Measurements from ENCODE around the gene TTC19. TPM values are rescaled to one million over a fixed set of nuclear protein-coding genes. Genes with fewer than 3 reads are reported as not detected.

The TTC19 gene
- total RNA-seq, 3 donors from 2014 or later (not counting 1 experiment from before 2014, with no cell fraction given), result 40.1 to 42.3 (median 40.2) TPM

- 88% methylated on average over 5 of the region's 5 CpGs for WGBS (ENCODE audit: insufficient coverage)
- H3K27ac Mint-ChIP-seq, result no peak overlapping the region
- no peak overlapping the region for H3K4me3 ChIP-seq (ENCODE audit: low read length)
- H3K27me3 Mint-ChIP-seq (ENCODE audit: low read depth in 2 of 2), result peaks cover 6 to 9% of the 10 kb centered on the region in 2 donors
- intact Hi-C loops (cut with micrococcal nuclease), result no loop called here
- no peak overlapping the region for H3K27ac ChIP-seq (ENCODE audit: low read length)
- H3K4me1 Mint-ChIP-seq, result peaks cover 5 to 8% of the 10 kb centered on the region in 2 donors
- ATAC-seq (no peak), DNase-seq (no peak)
- H3K4me3 Mint-ChIP-seq, result no peak overlapping the region
- peaks cover 2% of the 10 kb centered on the region for H3K36me3 ChIP-seq (ENCODE audit: control insufficient read depth, insufficient read depth, low read length)
- no peak for TF ChIP-seq CTCF (IDR thresholded peaks at IDR 0.05)
- H3K4me1 ChIP-seq (ENCODE audit: control insufficient read depth, insufficient read depth, low read length), result peaks cover 13% of the 10 kb centered on the region
- H3K9me3 Mint-ChIP-seq, result no peaks in the 10 kb centered on the region
- H3K36me3 Mint-ChIP-seq, result no peaks in the 10 kb centered on the region
- no peaks in the 10 kb centered on the region for H3K9me3 ChIP-seq (ENCODE audit: control insufficient read depth, insufficient read depth, low read length)
- H3K27me3 ChIP-seq (ENCODE audit: control insufficient read depth, insufficient read depth, low read length), result no peaks in the 10 kb centered on the region
Measured at GRCh38 chr17:15971098-15971678, 28.4 kb upstream of the TTC19 start.

GRCh38 chr17:15971882-15972281, 27.7 kb upstream of the TTC19 start:
- Histone ChIP-seq H3K4me3 (ENCODE audit: low read length) (no peak overlapping the region), H3K4me1 (ENCODE audit: control insufficient read depth, insufficient read depth, low read length) (peaks cover 6% of the 10 kb centered on the region), H3K27me3 (ENCODE audit: control insufficient read depth, insufficient read depth, low read length) (no peaks in the 10 kb centered on the region), H3K36me3 (ENCODE audit: control insufficient read depth, insufficient read depth, low read length) (peaks cover 9% of the 10 kb centered on the region), H3K27ac (ENCODE audit: low read length) (no peak overlapping the region), H3K9me3 (ENCODE audit: control insufficient read depth, insufficient read depth, low read length) (no peaks in the 10 kb centered on the region)
- no peak for ATAC-seq
- H3K36me3 Mint-ChIP-seq, result no peaks in the 10 kb centered on the region
- TF ChIP-seq CTCF (IDR thresholded peaks at IDR 0.05), result no peak
- no peaks in the 10 kb centered on the region for H3K9me3 Mint-ChIP-seq
- no peak overlapping the region for H3K27ac Mint-ChIP-seq
- H3K4me3 Mint-ChIP-seq, result no peak overlapping the region
- intact Hi-C loops (cut with micrococcal nuclease), result no loop called here
- DNase-seq, result no peak
- peaks cover 3 to 9% of the 10 kb centered on the region in 2 donors for H3K27me3 Mint-ChIP-seq (ENCODE audit: low read depth in 2 of 2)
- WGBS (ENCODE audit: insufficient coverage), result 93% methylated on average over 5 of the region's 5 CpGs
- H3K4me1 Mint-ChIP-seq, result peaks cover under 1 to 3% of the 10 kb centered on the region in 2 donors

- 92% methylated on average over 4 of the region's 4 CpGs for WGBS (ENCODE audit: insufficient coverage)
- ATAC-seq, result peak in 1 of 3 donors; percentile 63
- intact Hi-C loops (cut with micrococcal nuclease), result no loop called here
Measured at GRCh38 chr17:15972497-15972951, 27.1 kb upstream of the TTC19 start.

More at GRCh38 chr17:15972497-15972951, 27.1 kb upstream of the TTC19 start:
- no peak overlapping the region for H3K27ac Mint-ChIP-seq
- TF ChIP-seq CTCF (IDR thresholded peaks at IDR 0.05), result no peak
- H3K4me3 Mint-ChIP-seq, result no peak overlapping the region
- Histone ChIP-seq H3K9me3 (ENCODE audit: control insufficient read depth, insufficient read depth, low read length) (no peaks in the 10 kb centered on the region), H3K4me1 (ENCODE audit: control insufficient read depth, insufficient read depth, low read length) (no peaks in the 10 kb centered on the region), H3K27me3 (ENCODE audit: control insufficient read depth, insufficient read depth, low read length) (no peaks in the 10 kb centered on the region), H3K36me3 (ENCODE audit: control insufficient read depth, insufficient read depth, low read length) (peaks cover 13% of the 10 kb centered on the region), H3K27ac (ENCODE audit: low read length) (no peak overlapping the region), H3K4me3 (ENCODE audit: low read length) (no peak overlapping the region)
- DNase-seq, result no peak
- H3K36me3 Mint-ChIP-seq, result no peaks in the 10 kb centered on the region
- H3K4me1 Mint-ChIP-seq, result peaks cover 0 to 4% of the 10 kb centered on the region in 2 donors
- peaks cover 3 to 9% of the 10 kb centered on the region in 2 donors for H3K27me3 Mint-ChIP-seq (ENCODE audit: low read depth in 2 of 2)
- H3K9me3 Mint-ChIP-seq, result no peaks in the 10 kb centered on the region
